HG02970 (cell line): ENCODE data around the gene BANF2.
"Not testable (repeated sequence)": the region's sequence is repeated elsewhere in the genome, so short reads cannot be mapped to it uniquely, and the experiment has no call there.

Source experiments
- ATAC-seq: cut with Tn5 transposase; IDR thresholded peaks from one replicate; pipeline ENCODE4 v1.9.1; 2021; ENCODE audit warnings: mild to moderate bottlenecking, moderate library complexity, moderate number of reproducible peaks; ENCODE audit not compliant: unreplicated experiment, low FRiP score

BANF2 gene

DNA sequence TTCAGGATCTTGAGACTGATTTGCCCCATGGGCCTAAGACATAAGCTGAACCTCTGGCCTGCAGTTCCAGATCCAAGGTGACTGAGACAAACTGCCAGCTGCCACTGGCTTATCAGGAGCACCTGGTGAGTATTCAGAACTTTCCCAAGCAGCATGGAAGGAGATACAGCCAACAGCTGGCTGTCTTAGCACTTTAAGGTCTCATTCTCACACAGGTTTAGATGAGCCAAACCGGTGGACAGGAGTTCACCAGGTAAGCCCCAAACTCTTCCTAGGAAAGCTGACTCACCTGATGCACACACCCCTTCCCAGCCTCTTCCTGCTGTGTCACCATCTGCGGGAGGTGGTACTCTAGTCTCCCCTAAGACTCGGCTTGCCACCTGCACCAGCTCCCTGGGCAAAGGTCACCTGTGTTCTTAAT lies at the start of gene BANF2:
Gene BANF2 (plus strand): TSS at position 36 of the 421 bp plus-strand sequence. CDS start 25,060 bp downstream, outside the sequence.
- no peak for ATAC-seq

- no peak for ATAC-seq
These were observed 49.3 kb upstream of the BANF2 start for GRCh38 chr20:17650301-17651128.

DNA sequence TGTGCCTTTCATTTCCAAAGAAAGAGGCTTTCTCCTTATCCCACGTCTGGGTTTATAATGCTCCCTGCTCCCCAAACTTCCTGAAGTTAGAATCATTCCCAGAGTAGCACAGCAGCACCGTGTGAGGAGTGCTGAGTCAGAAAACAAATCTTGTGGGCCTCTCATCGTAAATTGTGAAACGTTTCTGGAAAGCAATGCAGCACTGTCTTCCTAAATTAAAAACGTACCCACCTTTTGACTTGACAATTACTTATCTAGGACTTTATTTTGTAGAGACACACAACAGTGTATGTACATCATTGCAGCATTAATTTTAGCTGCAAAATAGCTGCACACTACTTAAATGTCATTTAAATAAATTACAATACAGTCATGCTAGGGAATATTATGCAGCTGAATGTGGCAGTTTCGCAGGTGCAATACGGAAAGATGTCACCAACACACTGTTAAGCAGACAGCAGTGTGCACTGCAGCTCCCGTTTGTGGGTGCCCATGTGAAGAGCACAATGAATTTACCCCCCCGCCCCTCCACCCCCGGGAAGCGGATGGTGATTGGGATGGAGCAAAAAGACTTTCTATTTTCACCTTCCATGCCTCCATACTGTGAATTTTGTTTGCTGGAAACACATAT lies 48.5 kb upstream of the BANF2 start:
- no peak for ATAC-seq

- ATAC-seq, result no peak
These were observed 47.9 kb upstream of the BANF2 start for GRCh38 chr20:17651760-17652388.

- ATAC-seq, result no peak
These were observed 47.4 kb upstream of the BANF2 start for GRCh38 chr20:17652411-17652810.

DNA sequence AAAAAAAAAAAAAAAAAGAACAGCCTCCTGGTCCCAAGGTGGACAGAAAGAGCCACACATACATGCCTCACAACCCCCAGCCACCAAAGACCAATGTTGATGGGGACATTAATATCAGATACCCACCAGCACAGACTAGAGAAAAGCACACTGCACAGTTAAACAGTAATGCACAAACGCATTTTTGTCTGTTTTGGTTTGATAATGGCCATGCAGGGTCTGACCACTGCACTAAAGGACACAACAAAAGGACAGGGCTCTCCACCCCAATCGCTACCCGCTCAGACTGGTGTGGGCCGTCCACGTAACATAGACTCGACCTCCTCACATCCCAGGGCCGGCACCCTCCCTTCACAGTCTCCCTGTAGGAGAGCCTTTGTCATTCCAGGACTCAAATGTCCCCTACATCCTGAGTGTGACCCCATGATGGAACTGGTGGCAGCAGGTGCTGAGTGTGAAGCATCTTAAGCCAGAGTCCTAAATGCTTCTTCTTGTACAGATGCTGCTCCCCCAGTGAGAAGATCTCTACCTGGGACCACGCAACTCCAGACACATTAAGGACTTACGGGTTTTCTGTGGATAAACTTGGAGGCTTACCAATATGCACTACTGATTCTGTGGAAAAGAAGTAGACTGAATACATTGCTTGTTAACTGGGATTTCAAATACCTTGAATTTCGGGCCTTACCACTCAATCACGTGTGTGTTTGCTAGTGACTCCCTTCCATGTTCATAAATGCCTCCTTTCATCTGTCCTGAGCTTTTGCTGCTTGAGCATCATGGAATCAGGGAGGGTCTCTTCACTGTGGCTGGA lies 45.7 kb upstream of the BANF2 start:
- ATAC-seq, result no peak

- ATAC-seq, result no peak
These were observed 45.0 kb upstream of the BANF2 start for GRCh38 chr20:17654649-17655285.

DNA sequence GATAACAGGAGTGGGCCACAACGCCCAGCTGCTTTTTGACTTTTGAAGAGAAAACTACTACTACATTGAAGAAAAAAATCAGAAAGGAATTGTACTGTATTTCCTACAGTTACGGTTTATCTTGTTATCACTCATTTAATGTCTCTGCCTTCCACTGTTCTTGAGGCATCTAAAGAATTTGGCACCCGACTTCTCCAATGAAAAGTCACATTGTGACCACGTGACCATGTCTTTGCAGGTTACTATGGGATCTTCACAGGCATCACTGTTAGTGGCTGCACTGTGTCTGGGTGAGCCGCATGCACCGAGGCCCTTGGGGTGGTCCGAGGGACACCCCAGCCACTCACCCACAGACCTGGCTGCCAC lies 44.5 kb upstream of the BANF2 start:
- ATAC-seq, result no peak

DNA sequence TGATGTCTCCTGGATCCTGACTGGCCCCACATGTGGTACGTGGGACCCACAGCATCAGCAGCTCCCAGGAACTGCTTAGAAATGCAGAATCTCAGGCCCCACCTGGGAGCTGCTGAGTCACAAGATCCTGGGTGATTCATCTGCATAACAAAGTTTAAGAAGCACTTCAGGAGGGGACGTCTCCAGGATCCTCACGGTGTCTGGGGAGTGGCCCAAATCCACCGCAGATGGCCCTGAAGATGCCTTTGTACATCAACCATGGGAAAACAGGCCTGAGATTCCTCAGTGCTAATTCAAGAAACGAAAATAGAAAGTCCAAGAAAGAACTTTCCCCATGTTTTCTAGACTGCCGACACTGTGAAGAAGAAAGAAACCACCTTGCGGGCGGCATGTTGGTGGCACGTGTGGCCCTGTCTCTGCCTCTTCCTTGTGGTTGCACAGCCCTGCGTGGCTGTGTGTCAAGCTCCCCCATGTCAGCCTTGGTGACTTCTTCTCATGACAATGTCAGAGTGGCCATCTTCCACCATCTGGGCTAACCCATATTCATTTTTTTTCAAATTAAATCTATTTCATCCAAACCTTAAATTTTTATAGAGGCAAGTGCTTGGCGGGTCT lies 43.8 kb upstream of the BANF2 start:
- ATAC-seq, result no peak

GRCh38 chr20:17657079-17657825 lies 42.5 kb upstream of the BANF2 start:
- no peak for ATAC-seq

DNA sequence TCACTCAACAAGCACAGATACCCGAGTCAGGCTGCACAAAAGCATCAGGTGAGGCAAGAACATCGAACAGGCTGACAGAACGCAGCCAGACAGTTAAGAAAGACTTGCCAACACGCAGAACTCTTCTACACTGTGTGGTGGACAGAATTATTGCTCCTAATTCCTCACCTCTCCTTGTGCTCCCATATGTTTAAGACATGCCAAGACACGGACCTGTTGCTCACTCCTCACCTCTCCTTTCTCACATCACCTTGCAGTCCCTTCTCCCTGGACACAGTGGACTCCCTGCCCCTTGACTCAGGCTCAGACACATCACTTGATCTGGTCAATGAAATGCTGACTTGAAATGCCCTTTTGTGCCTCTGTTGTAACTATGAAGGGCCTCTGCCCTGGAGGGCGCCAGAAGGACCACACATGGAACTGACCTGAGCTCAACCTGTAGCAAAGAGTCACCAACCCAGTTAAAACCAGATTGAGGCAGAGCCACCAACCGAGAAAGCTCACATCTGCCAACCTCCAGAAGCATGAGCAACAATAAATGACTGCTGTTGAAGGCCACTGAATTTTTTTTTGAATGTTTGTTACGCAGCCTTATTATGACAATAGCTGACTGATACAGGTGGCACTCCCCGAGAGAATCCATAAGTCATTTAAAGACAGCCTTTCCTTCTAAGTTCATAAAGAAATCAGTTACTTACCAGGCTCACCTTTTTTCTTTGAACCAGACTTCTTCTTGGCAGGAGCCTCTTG lies 41.7 kb upstream of the BANF2 start:
- no peak for ATAC-seq

- ATAC-seq, result no peak
These were observed 41.1 kb upstream of the BANF2 start for GRCh38 chr20:17658648-17658993.

DNA sequence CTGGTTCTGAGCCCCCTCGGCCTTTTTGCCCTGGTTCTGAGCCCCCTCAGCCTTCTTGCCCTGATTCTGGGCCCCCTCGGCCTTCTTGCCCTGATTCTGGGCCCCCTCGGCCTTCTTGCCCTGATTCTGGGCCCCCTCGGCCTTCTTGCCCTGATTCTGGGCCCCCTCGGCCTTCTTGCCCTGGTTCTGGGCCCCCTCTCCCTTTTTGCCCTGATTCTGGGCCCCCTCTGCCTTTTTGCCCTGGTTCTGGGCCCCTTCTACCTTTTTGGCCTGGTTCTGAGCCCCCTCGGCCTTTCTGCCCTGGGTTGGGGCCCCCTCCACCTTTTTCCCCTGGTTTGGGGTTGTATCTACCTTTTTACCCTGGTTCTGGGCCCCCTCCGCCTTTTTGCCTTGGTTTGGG lies 40.4 kb upstream of the BANF2 start:
- not testable (repeated sequence) for ATAC-seq

GRCh38 chr20:17659801-17660200 lies 40.0 kb upstream of the BANF2 start:
- no peak for ATAC-seq

GRCh38 chr20:17660667-17661066 lies 39.1 kb upstream of the BANF2 start:
- no peak for ATAC-seq

DNA sequence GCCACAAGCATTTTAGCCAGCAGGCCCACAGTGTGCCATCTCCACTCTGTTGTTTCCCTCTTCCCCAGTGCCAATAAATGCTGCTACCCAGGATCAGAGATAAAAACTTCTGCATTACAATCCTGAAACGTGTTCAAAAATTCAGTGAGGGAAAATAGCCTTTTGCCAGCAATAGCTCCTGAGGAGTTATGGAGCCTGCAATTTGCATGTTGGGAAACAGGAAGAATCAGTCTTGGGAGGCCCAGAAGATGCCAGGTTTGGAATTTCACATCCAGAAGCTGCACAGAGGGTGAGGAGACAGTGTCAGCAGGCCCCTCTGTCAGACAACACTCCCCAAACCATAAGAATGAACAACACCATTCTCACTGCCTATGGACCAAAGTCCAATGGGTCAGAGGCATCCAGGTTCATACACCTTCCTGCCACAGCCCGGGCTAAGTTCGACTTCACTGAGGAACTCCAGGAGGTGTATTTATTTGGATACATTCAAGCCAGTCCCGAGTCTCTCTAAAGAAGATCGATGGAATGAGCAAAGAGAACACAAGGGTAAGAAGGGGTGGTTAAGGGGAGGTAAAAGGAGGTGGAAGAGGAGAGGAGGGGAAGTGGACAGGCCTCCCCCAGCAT lies 38.5 kb upstream of the BANF2 start:
- ATAC-seq, result no peak

DNA sequence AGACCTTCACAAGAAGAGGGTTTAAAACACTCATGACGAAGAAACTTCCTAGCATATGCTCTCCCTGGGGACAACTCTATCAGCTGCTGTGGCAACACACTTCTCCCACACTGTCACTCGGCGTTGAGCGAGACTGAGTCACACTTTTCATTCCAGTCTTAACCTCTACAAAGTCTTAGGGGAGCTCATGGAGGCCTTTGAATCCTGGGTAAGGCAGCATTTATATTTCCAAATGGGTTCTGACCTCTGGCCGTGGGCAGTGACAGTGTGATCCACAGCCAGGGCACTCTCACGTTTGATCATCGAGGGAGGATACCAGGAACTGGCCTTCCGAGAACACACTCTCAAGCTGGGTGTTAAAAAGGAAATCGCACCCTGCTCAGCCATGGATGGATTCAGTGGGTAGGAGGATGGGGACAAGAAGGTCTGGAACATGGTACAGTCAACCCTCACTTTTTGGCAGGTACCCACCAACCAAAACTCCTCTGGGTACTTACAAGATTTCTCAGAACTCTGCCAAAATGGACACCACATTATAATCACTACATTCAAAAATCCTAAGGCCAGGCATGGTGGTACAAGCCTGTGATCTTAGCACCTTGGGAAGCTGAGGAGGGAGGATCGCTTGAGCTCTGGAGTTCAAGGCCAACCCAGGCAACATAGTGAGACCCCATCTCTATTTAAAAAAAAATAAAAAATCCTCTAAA lies 37.3 kb upstream of the BANF2 start:
- no peak for ATAC-seq

DNA sequence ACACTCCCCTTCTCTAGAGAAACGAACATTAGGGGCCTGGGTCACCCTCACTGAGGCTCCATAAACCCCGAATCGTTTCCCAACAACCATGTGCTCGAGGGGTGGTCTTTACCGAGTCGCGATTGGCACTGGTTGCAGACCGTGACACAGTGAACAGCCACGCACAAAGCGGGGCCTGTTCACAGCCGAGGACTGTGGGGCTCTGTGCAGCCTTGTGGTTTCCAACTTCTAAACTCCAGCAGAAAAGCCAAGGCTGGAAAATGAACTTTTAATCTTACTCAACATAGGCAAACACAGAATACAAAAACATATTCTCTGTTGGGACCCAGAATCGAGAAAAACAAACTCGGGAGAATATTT lies 36.7 kb upstream of the BANF2 start:
- ATAC-seq, result no peak
